DND-41 (cell line): Measurements from ENCODE around the gene REPS2.

Experiments
- CTCF ChIP-seq: IDR thresholded peaks from 2 replicates; pipeline ENCODE4 v1.5.1; 2012; ENCODE audit warnings: borderline replicate concordance, low read length, moderate library complexity, mild to moderate bottlenecking; ENCODE audit not compliant: poor library complexity, severe bottlenecking; ENCODE audit errors: extremely low read depth
- EZH2 ChIP-seq: IDR thresholded peaks from 3 replicates; pipeline ENCODE4 v1.6.1; 2012; ENCODE audit warnings: borderline replicate concordance, low read depth, mild to moderate bottlenecking, moderate library complexity, low read length, inconsistent platforms; ENCODE audit not compliant: severe bottlenecking

GRCh38 chrX:17056868-17057608 is 110.6 kb downstream of the REPS2 start:
- no peak for TF ChIP-seq CTCF
- no peak for TF ChIP-seq EZH2
